IMR-90 (cell line): Measurements from ENCODE around the gene OR5B3. TPM values are rescaled to one million over a fixed set of nuclear protein-coding genes. Genes with fewer than 3 reads are reported as not detected.
"Not testable (repeated sequence)": the region's sequence is repeated elsewhere in the genome, so short reads cannot be mapped to it uniquely, and the experiment has no call there.

Source experiments
- ATAC-seq: fragments of 200-7000 bp; cut with Tn5 transposase; 2 replicates; pipeline ENCODE4 v1.9.1; 2020; ENCODE audit warnings: low read depth, mild to moderate bottlenecking, moderate library complexity
- BruUV-seq: library from RNA; stranded (reverse); fragments of 400-500 nt; replicated peaks from 2 replicates; lab custom pipeline; 2021; lab: Mats Ljungman, UMichigan
- CTCF ChIA-PET: fragments of 300-600 bp; formaldehyde crosslinking; extraction: SDS; loops from one replicate; lab custom pipeline; 2021; ENCODE audit warnings: antibody characterized with exemption; lab: Yijun Ruan, JAX
- POLR2A ChIA-PET: fragments of 300-600 bp; sonication (Branson Sonifier 250); formaldehyde crosslinking; loops from one replicate; lab custom pipeline; 2022; ENCODE audit warnings: antibody characterized with exemption; ENCODE audit not compliant: unreplicated experiment; lab: Charles Lee
- DNase-seq: peaks from one replicate; pipeline ENCODE4 v3.0.0; 2013
- H2AFZ ChIP-seq: replicated peaks from 2 replicates; pipeline ENCODE3; 2013; ENCODE audit warnings: low read length, mild to moderate bottlenecking; ENCODE audit not compliant: poor library complexity
- H2AK5ac ChIP-seq: 2 replicates; pipeline ENCODE4 v1.6.1; 2013; ENCODE audit warnings: low read depth, low read length, inconsistent platforms
- H2AK9ac ChIP-seq: replicated peaks from 2 replicates; pipeline ENCODE3; 2013; ENCODE audit warnings: mild to moderate bottlenecking, low read depth, low read length, moderate library complexity; ENCODE audit not compliant: poor library complexity
- H2BK120ac ChIP-seq: 2 replicates; pipeline ENCODE4 v1.6.1; 2013; ENCODE audit warnings: low read depth, low read length, inconsistent platforms
- H2BK15ac ChIP-seq: 3 replicates; pipeline ENCODE4 v1.6.1; 2013; ENCODE audit warnings: low read depth, low read length, inconsistent platforms
- H2BK20ac ChIP-seq: 2 replicates; pipeline ENCODE4 v1.6.1; 2013; ENCODE audit warnings: low read depth, mild to moderate bottlenecking, inconsistent platforms, low read length, moderate library complexity
- H2BK5ac ChIP-seq: 2 replicates; pipeline ENCODE4 v1.6.1; 2013; ENCODE audit warnings: mild to moderate bottlenecking, low read depth, low read length, inconsistent platforms; ENCODE audit not compliant: poor library complexity, severe bottlenecking
- H3K14ac ChIP-seq: replicated peaks from 2 replicates; pipeline ENCODE4 v1.6.1; 2013; ENCODE audit warnings: low read depth, low read length, inconsistent platforms
- H3K18ac ChIP-seq: 2 replicates; pipeline ENCODE4 v1.6.1; 2013; ENCODE audit warnings: low read depth, low read length, control low read depth
- H3K23ac ChIP-seq: 2 replicates; pipeline ENCODE4 v1.6.1; 2013; ENCODE audit warnings: low read depth, low read length, inconsistent platforms
- H3K27ac ChIP-seq: 2 replicates; pipeline ENCODE4 v1.5.1; 2013; ENCODE audit warnings: mild to moderate bottlenecking, control low read depth, low read length; ENCODE audit not compliant: insufficient read depth
- H3K27me3 ChIP-seq: 2 replicates; pipeline ENCODE4 v1.6.1; 2013; ENCODE audit warnings: low read length; ENCODE audit not compliant: control insufficient read depth, insufficient read depth
- H3K36me3 ChIP-seq: 2 replicates; pipeline ENCODE4 v1.6.1; 2013; ENCODE audit warnings: low read length, mixed read lengths; ENCODE audit not compliant: control insufficient read depth, insufficient read depth
- H3K4ac ChIP-seq: 2 replicates; pipeline ENCODE4 v1.6.1; 2013; ENCODE audit warnings: low read depth, low read length, inconsistent platforms
- H3K4me1 ChIP-seq: 2 replicates; pipeline ENCODE4 v1.6.1; 2013; ENCODE audit warnings: low read length, mixed read lengths; ENCODE audit not compliant: control insufficient read depth, insufficient read depth
- H3K4me2 ChIP-seq: 2 replicates; pipeline ENCODE4 v1.6.1; 2013; ENCODE audit warnings: low read depth, mild to moderate bottlenecking, control low read depth, low read length, moderate library complexity
- H3K4me3 ChIP-seq: 2 replicates; pipeline ENCODE4 v1.5.1; 2013; ENCODE audit warnings: low read depth, mild to moderate bottlenecking, control low read depth, low read length, moderate library complexity; ENCODE audit not compliant: insufficient read depth
- H3K56ac ChIP-seq: 2 replicates; pipeline ENCODE4 v1.6.1; 2013; ENCODE audit warnings: low read length, inconsistent platforms; ENCODE audit not compliant: insufficient read depth; ENCODE audit errors: extremely low read depth
- H3K79me1 ChIP-seq, 2 experiments: 2 replicates each; pipeline ENCODE4 v1.6.1; 2013; ENCODE audit warnings: low read length in 2 of 2, inconsistent platforms in 1 of 2, low read depth in 1 of 2
- H3K9ac ChIP-seq: 2 replicates; pipeline ENCODE4 v1.6.1; 2013; ENCODE audit warnings: low read depth, low read length, control low read depth
- H3K9me1 ChIP-seq: 2 replicates; pipeline ENCODE4 v1.6.1; 2013; ENCODE audit warnings: low read length, inconsistent platforms; ENCODE audit not compliant: insufficient read depth
- H3K9me3 ChIP-seq: 2 replicates; pipeline ENCODE4 v1.6.1; 2013; ENCODE audit warnings: low read length; ENCODE audit not compliant: control insufficient read depth, insufficient read depth
- H4K20me1 ChIP-seq: 2 replicates; pipeline ENCODE4 v1.6.1; 2013; ENCODE audit warnings: low read length, inconsistent platforms; ENCODE audit not compliant: insufficient read depth
- H4K5ac ChIP-seq: 2 replicates; pipeline ENCODE4 v1.6.1; 2013; ENCODE audit warnings: mild to moderate bottlenecking, low read depth, low read length, control low read depth
- H4K8ac ChIP-seq, 2 experiments: 2 replicates each; pipeline ENCODE4 v1.6.1; 2013; ENCODE audit warnings: low read depth in 2 of 2, low read length in 2 of 2, control low read depth in 1 of 2, inconsistent platforms in 1 of 2
- H4K91ac ChIP-seq: 2 replicates; pipeline ENCODE4 v1.6.1; 2013; ENCODE audit warnings: low read depth, low read length, inconsistent platforms; ENCODE audit not compliant: insufficient read depth
- WGBS, 2 experiments: methylation state at CpG; one replicate each; pipeline versions ENCODE4 v1.1.5 to v1.1.7; 2013; ENCODE audit warnings: missing lambda C conversion rate in 2 of 2; ENCODE audit not compliant: insufficient read length in 1 of 2; ENCODE audit errors: extremely low coverage in 2 of 2; 5-methylcytosine and 5-hydroxymethylcytosine counted together
- dilution Hi-C: fragments of 300-500 bp; cut with HindIII; formaldehyde crosslinking; loops from one replicate; pipeline ENCODE4 v1.14.3; 2018; ENCODE audit warnings: low sequenced_read_pairs; ENCODE audit not compliant: unreplicated experiment
- in situ Hi-C: fragments of 300-500 bp; cut with MboI; formaldehyde crosslinking; loops from 3 replicates; pipeline ENCODE4 v1.14.3; 2019; ENCODE audit warnings: low sequenced_read_pairs, inconsistent platforms, mixed read lengths
- intact Hi-C: fragments of 100-400 bp; cut with micrococcal nuclease; formaldehyde crosslinking; loops from 2 replicates; pipeline ENCODE4 v1.10.0; 2022
- polyA plus RNA-seq, 3 experiments: library from polyadenylated mRNA; depleted of rRNA; stranded (reverse); fragments of >200 nt; gene quantifications; 2 replicates each; pipeline ENCODE4 v1.2.3, GENCODE V29; 2012; ENCODE audit warnings: low replicate concordance in 1 of 3
- total RNA-seq: library from RNA; depleted of rRNA; stranded (reverse); fragments of >200 nt; gene quantifications from 2 replicates; pipeline ENCODE4 v1.2.3, GENCODE V29; 2012

OR5B3 gene
- total and polyA plus RNA-seq, 2 of the 4 experiments (the other 2 are of a cell fraction): not detected

DNA sequence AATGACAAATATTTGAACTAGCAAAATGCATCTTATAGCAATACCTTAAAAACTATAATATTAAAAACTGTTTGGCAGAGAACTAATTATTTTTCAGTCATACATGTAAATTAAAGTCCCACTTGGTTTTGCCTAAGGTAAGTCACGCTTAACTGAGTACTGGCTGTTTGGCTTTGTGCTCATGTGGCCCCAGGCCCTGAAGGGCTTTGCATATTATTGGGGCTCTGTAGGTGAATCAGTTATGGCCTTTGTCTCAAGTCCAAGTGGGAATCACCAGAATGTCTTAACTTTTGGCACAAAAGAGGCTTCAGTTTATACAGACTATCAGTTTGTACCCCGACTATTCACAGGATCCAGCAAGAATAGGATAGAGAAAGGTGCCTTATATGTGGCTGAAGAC is 7.1 kb downstream of the OR5B3 start:
- H3K27me3 ChIP-seq, H2AK9ac ChIP-seq, H3K23ac ChIP-seq, H3K56ac ChIP-seq, CTCF ChIA-PET, POLR2A ChIA-PET, H3K27ac ChIP-seq, H2BK5ac ChIP-seq, H4K91ac ChIP-seq, H3K4me3 ChIP-seq, H2AK5ac ChIP-seq, dilution Hi-C loops, ATAC-seq, H4K20me1 ChIP-seq, DNase-seq, in situ Hi-C loops, H3K9ac ChIP-seq, H3K14ac ChIP-seq, H4K8ac ChIP-seq, H2BK120ac ChIP-seq, H4K5ac ChIP-seq, H2BK20ac ChIP-seq, H3K79me1 ChIP-seq, H3K9me1 ChIP-seq, H3K36me3 ChIP-seq, H3K4ac ChIP-seq, H3K9me3 ChIP-seq, H3K4me2 ChIP-seq, H2BK15ac ChIP-seq, BruUV-seq, H3K4me1 ChIP-seq, H3K18ac ChIP-seq, H2AFZ ChIP-seq: not testable (repeated sequence)
- intact Hi-C loops: loop anchor here (10.0 kb wide), 1 partner anchor 335 kb away; no protein-coding TSS in a partner anchor
- no CpG with 5 or more reads among the region's 2 CpGs for WGBS, 2 experiments
